ENCODE measurements around the gene CDX2.

The CDX2 gene

DNA sequence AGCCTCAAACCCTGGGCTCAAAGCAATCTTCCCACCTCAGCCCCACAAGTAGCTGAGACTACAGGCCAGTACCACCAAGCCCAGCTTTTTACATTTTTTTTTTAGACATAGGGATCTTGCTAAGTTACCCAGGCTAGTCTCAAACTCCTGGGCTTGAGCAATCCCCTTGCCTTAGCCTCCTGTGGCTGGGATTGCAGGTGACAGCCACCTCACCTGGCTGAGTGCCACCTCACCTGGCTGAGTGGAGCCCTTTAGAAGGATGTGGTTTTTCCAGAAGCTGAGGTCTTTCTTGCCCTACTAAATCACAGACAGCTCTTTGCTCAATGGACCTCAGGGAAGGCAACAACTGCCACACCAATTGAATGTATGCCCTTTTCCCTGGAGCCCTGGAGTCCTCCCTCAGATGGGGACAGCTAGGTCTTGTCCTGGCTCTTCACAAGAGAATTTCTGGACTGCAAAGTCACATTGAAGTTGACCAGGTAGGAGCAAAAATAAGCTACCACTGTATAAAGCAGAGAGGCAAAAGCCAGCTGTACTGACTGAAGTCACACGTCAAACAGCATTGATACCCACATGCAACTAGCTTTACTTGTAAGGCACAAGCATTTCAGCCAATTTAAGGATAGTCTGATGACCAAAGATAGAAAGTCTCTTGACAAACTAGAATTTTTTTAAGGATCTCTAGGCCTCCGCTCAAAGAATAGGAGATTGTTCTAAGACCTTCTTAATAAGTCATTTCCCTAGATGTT lies 35.4 kb downstream of the CDX2 start:
- Histone ChIP-seq H2BK5ac (ENCODE audit: low read depth, low read length, poor library complexity, severe bottlenecking) (no peak overlapping the region), H3K4me1 (ENCODE audit: control insufficient read depth, insufficient read depth, low read depth, low read length) (no peaks in the 10 kb centered on the region), H3K4ac (ENCODE audit: low read depth in 1 of 2, low read length in 2 of 2) (no peak overlapping the region), H2BK15ac (ENCODE audit: low read depth, poor library complexity, severe bottlenecking) (no peak overlapping the region), H3K36me3 (ENCODE audit: control insufficient read depth in 1 of 2, insufficient read depth in 2 of 2, low read depth in 1 of 2, low read length in 2 of 2) (no peaks in the 10 kb centered on the region), H4K91ac (ENCODE audit: low read length) (no peak overlapping the region), H4K8ac (ENCODE audit: low read length) (no peak overlapping the region), H3K9ac (ENCODE audit: low read length) (no peak overlapping the region), H2BK12ac (ENCODE audit: low read length in 2 of 2) (no peak overlapping the region), H3K23ac (ENCODE audit: low read length in 2 of 2) (no peak overlapping the region), H2AFZ (ENCODE audit: low read depth, low read length) (no peak overlapping the region), H3K27me3 (ENCODE audit: control insufficient read depth in 1 of 2, insufficient read depth in 1 of 2, low read length in 2 of 2) (peaks cover 30% of the 10 kb centered on the region in 2 experiments), H3K9me3 (ENCODE audit: control insufficient read depth, low read length) (peaks cover 7% of the 10 kb centered on the region), H3K18ac (ENCODE audit: low read depth in 1 of 2, low read length in 2 of 2) (no peak overlapping the region), H3K27ac (ENCODE audit: low read length, poor library complexity, severe bottlenecking) (no peak overlapping the region), H3K14ac (ENCODE audit: low read length in 2 of 2) (no peak overlapping the region), H3K4me3 (ENCODE audit: insufficient read depth in 1 of 2, low read depth in 1 of 2, low read length in 2 of 2) (no peak overlapping the region), H2AK5ac (ENCODE audit: low read length, severe bottlenecking) (no peak overlapping the region), H2BK120ac (ENCODE audit: low read depth, low read length) (no peak overlapping the region), H3K79me1 (replicated peaks; ENCODE audit: low read length, poor library complexity, severe bottlenecking) (no peaks in the 10 kb centered on the region), H3K4me2 (ENCODE audit: low read length, poor library complexity, severe bottlenecking) (no peak overlapping the region)
- DNase-seq, result no peak
- no CpG with 5 or more reads among the region's 2 CpGs for WGBS

DNA sequence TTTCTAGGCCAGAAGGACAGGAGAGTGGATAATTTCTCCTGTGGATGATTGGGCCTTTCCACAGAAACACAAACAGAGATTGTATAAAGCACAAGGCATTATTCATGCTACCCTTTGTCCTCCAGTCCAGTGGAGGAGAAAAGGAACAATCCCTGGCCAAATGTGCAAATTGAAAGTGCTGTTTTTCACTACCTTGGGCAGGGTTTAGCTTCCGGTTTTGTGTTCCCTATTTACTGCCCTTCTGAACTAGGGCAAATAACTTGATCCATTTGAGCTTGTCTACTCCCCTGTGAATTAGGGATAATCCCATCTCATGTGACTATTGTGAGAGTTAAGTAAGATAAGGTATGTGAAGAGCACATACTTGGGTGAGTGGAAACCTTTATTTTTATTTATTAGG lies 36.0 kb downstream of the CDX2 start:
- Histone ChIP-seq H3K14ac (ENCODE audit: low read length in 2 of 2) (no peak overlapping the region), H4K91ac (ENCODE audit: low read length) (no peak overlapping the region), H2BK5ac (ENCODE audit: low read depth, low read length, poor library complexity, severe bottlenecking) (no peak overlapping the region), H3K4me3 (ENCODE audit: insufficient read depth in 1 of 2, low read depth in 1 of 2, low read length in 2 of 2) (no peak overlapping the region), H3K9me3 (ENCODE audit: control insufficient read depth, low read length) (peaks cover 7% of the 10 kb centered on the region), H3K9ac (ENCODE audit: low read length) (no peak overlapping the region), H2BK12ac (ENCODE audit: low read length in 2 of 2) (no peak overlapping the region), H3K36me3 (ENCODE audit: control insufficient read depth in 1 of 2, insufficient read depth in 2 of 2, low read depth in 1 of 2, low read length in 2 of 2) (no peaks in the 10 kb centered on the region), H3K4me2 (ENCODE audit: low read length, poor library complexity, severe bottlenecking) (no peak overlapping the region), H3K27ac (ENCODE audit: low read length, poor library complexity, severe bottlenecking) (no peak overlapping the region), H3K27me3 (ENCODE audit: control insufficient read depth in 1 of 2, insufficient read depth in 1 of 2, low read length in 2 of 2) (peaks cover 36% of the 10 kb centered on the region in 2 experiments), H3K4ac (ENCODE audit: low read depth in 1 of 2, low read length in 2 of 2) (no peak overlapping the region), H3K23ac (ENCODE audit: low read length in 2 of 2) (no peak overlapping the region), H3K18ac (ENCODE audit: low read depth in 1 of 2, low read length in 2 of 2) (no peak overlapping the region), H2BK120ac (ENCODE audit: low read depth, low read length) (no peak overlapping the region), H2AK5ac (ENCODE audit: low read length, severe bottlenecking) (no peak overlapping the region), H3K4me1 (ENCODE audit: control insufficient read depth, insufficient read depth, low read depth, low read length) (no peaks in the 10 kb centered on the region), H2AFZ (ENCODE audit: low read depth, low read length) (no peak overlapping the region), H4K8ac (ENCODE audit: low read length) (no peak overlapping the region), H2BK15ac (ENCODE audit: low read depth, poor library complexity, severe bottlenecking) (no peak overlapping the region), H3K79me1 (replicated peaks; ENCODE audit: low read length, poor library complexity, severe bottlenecking) (no peaks in the 10 kb centered on the region)
- 100% methylated on average over 1 of the region's 1 CpG for WGBS
- no peak for DNase-seq

DNA sequence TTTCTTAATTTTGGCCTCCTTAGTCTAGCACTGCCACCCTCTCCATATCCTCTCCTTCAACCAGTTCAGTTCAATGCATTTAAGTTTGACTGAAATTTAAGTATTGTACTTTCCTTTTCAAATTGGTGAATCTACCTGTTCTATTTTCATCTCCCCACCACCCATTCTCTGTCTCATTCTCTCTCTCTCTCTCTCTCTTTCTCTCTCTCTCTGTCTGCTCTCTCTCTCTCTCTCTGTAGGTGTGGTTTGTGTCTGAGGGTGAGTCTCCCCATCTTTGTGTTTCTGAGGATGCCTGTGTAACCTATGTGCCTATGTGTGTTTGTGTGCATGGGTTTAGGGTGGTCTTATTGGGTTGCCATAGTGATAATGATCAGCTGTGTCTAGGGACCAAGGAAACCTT lies 39.2 kb downstream of the CDX2 start:
- peaks cover 69% of the 10 kb centered on the region in 2 experiments for H3K27me3 ChIP-seq (ENCODE audit: control insufficient read depth in 1 of 2, insufficient read depth in 1 of 2, low read length in 2 of 2)
- H3K9me3 ChIP-seq (ENCODE audit: control insufficient read depth, low read length), result peaks cover 13% of the 10 kb centered on the region
- H2BK15ac ChIP-seq (ENCODE audit: low read depth, poor library complexity, severe bottlenecking), result no peak overlapping the region
- no peak overlapping the region for H4K91ac ChIP-seq (ENCODE audit: low read length)
- no peak for DNase-seq
- no peak overlapping the region for H3K27ac ChIP-seq (ENCODE audit: low read length, poor library complexity, severe bottlenecking)
- no peaks in the 10 kb centered on the region for H3K4me1 ChIP-seq (ENCODE audit: control insufficient read depth, insufficient read depth, low read depth, low read length)
- H3K4ac ChIP-seq (ENCODE audit: low read depth in 1 of 2, low read length in 2 of 2), result no peak overlapping the region
- no peak overlapping the region for H2BK12ac ChIP-seq (ENCODE audit: low read length in 2 of 2)
- no peak overlapping the region for H3K9ac ChIP-seq (ENCODE audit: low read length)
- H2AK5ac ChIP-seq (ENCODE audit: low read length, severe bottlenecking), result no peak overlapping the region
- no peaks in the 10 kb centered on the region for H3K36me3 ChIP-seq (ENCODE audit: control insufficient read depth in 1 of 2, insufficient read depth in 2 of 2, low read depth in 1 of 2, low read length in 2 of 2)
- no peak overlapping the region for H2AFZ ChIP-seq (ENCODE audit: low read depth, low read length)
- no peak overlapping the region for H3K23ac ChIP-seq (ENCODE audit: low read length in 2 of 2)
- no peak overlapping the region for H2BK5ac ChIP-seq (ENCODE audit: low read depth, low read length, poor library complexity, severe bottlenecking)
- no peaks in the 10 kb centered on the region for H3K79me1 ChIP-seq (replicated peaks; ENCODE audit: low read length, poor library complexity, severe bottlenecking)
- H2BK120ac ChIP-seq (ENCODE audit: low read depth, low read length), result no peak overlapping the region
- no peak overlapping the region for H3K4me3 ChIP-seq (ENCODE audit: insufficient read depth in 1 of 2, low read depth in 1 of 2, low read length in 2 of 2)
- no peak overlapping the region for H4K8ac ChIP-seq (ENCODE audit: low read length)
- H3K4me2 ChIP-seq (ENCODE audit: low read length, poor library complexity, severe bottlenecking), result no peak overlapping the region
- H3K18ac ChIP-seq (ENCODE audit: low read depth in 1 of 2, low read length in 2 of 2), result no peak overlapping the region
- H3K14ac ChIP-seq (ENCODE audit: low read length in 2 of 2), result no peak overlapping the region

DNA sequence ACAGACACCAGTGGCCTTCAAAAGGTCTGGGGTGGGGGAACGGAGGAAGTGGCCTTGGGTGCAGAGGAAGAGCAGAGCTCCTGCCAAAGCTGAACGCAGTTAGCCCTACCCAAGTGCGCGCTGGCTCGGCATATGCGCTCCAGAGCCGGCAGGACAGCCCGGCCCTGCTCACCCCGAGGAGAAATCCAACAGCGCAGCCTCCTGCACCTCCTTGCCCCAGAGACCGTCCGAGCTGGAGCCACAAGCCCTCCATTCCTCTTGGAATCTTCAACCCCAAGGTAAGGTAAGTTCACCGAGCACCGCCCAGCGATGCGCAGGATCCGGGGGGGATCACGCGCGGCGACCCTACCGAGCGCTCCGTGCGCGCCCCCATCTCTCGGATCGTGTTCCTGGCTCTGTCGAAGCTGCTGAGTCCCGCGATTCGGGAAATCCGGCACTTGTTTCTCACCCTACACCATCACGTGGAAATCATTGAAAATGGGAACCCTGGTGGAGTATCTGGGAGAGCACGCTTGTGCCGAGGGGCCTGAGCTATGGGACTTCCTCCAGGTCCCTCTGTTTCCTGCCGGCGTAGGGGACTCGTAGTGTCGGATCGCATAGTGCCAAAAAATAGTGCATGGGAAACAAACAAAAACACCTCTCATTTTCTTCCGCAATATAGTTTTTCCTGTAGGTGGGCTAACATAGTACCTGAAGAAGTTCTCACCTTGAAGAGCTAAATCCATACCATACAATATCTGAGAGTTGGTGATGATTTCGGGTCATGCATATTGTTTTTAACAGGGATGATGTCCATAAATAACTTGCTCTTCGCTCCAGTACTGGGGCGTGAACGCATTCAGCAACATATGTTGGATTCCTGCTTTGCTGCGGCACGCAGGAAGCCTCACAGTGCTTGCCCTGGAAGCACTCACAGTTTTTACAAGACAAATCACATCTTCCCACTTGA lies 40.0 kb downstream of the CDX2 start:
- Histone ChIP-seq H2AK5ac (ENCODE audit: low read length, severe bottlenecking) (no peak overlapping the region), H3K4me3 (ENCODE audit: insufficient read depth in 1 of 2, low read depth in 1 of 2, low read length in 2 of 2) (no peak overlapping the region)
- 26% methylated on average over 34 of the region's 48 CpGs for WGBS

More for the DNA sequence above, 40.0 kb downstream of the CDX2 start:
- no peaks in the 10 kb centered on the region for H3K79me1 ChIP-seq (replicated peaks; ENCODE audit: low read length, poor library complexity, severe bottlenecking)
- H4K8ac ChIP-seq (ENCODE audit: low read length), result no peak overlapping the region
- peaks cover 77% of the 10 kb centered on the region in 2 experiments for H3K27me3 ChIP-seq (ENCODE audit: control insufficient read depth in 1 of 2, insufficient read depth in 1 of 2, low read length in 2 of 2)
- no peak overlapping the region for H3K4me2 ChIP-seq (ENCODE audit: low read length, poor library complexity, severe bottlenecking)
- H3K14ac ChIP-seq (ENCODE audit: low read length in 2 of 2), result no peak overlapping the region
- H3K23ac ChIP-seq (ENCODE audit: low read length in 2 of 2), result peak overlapping the region in 1 of 2 experiments; percentile 42
- H3K4me1 ChIP-seq (ENCODE audit: control insufficient read depth, insufficient read depth, low read depth, low read length), result peaks cover under 1% of the 10 kb centered on the region
- H2AFZ ChIP-seq (ENCODE audit: low read depth, low read length), result no peak overlapping the region
- no peak for DNase-seq
- H2BK120ac ChIP-seq (ENCODE audit: low read depth, low read length), result no peak overlapping the region
- peaks cover 13% of the 10 kb centered on the region for H3K9me3 ChIP-seq (ENCODE audit: control insufficient read depth, low read length)
- no peak overlapping the region for H2BK12ac ChIP-seq (ENCODE audit: low read length in 2 of 2)
- no peak overlapping the region for H4K91ac ChIP-seq (ENCODE audit: low read length)
- H2BK15ac ChIP-seq (ENCODE audit: low read depth, poor library complexity, severe bottlenecking), result no peak overlapping the region
- H3K36me3 ChIP-seq (ENCODE audit: control insufficient read depth in 1 of 2, insufficient read depth in 2 of 2, low read depth in 1 of 2, low read length in 2 of 2), result no peaks in the 10 kb centered on the region
- no peak overlapping the region for H3K18ac ChIP-seq (ENCODE audit: low read depth in 1 of 2, low read length in 2 of 2)
- no peak overlapping the region for H3K4ac ChIP-seq (ENCODE audit: low read depth in 1 of 2, low read length in 2 of 2)
- H2BK5ac ChIP-seq (ENCODE audit: low read depth, low read length, poor library complexity, severe bottlenecking), result no peak overlapping the region
- no peak overlapping the region for H3K27ac ChIP-seq (ENCODE audit: low read length, poor library complexity, severe bottlenecking)
- no peak overlapping the region for H3K9ac ChIP-seq (ENCODE audit: low read length)
